ENCODE measurements around the gene ZFR.
"Not testable (repeated sequence)": the region's sequence is repeated elsewhere in the genome, so short reads cannot be mapped to it uniquely, and the experiment has no call there.

Gene ZFR

GRCh38 chr5:32322882-32323281 is 121.7 kb downstream of the ZFR start:
- DNase-seq (ENCODE audit: low read depth in 3 of 3) = no peak

GRCh38 chr5:32321787-32322186 is 122.8 kb downstream of the ZFR start:
- DNase-seq (ENCODE audit: low read depth in 3 of 3) = not testable (repeated sequence)

- DNase-seq (ENCODE audit: low read depth in 3 of 3) = no peak
These were observed 124.0 kb downstream of the ZFR start for GRCh38 chr5:32320576-32320975.

GRCh38 chr5:32319926-32320543 is 124.5 kb downstream of the ZFR start:
- no peak for DNase-seq (ENCODE audit: low read depth in 3 of 3)

- DNase-seq (ENCODE audit: low read depth in 3 of 3) = no peak
These were observed 125.1 kb downstream of the ZFR start for GRCh38 chr5:32319392-32319791.

GRCh38 chr5:32317041-32317440 is 127.5 kb downstream of the ZFR start:
- DNase-seq (ENCODE audit: low read depth in 3 of 3) = no peak

GRCh38 chr5:32315221-32316014 is 129.1 kb downstream of the ZFR start:
- DNase-seq (ENCODE audit: low read depth in 3 of 3) = no peak

GRCh38 chr5:32314658-32315057 is 129.9 kb downstream of the ZFR start:
- no peak for DNase-seq (ENCODE audit: low read depth in 3 of 3)

- not testable (repeated sequence) for DNase-seq (ENCODE audit: low read depth in 3 of 3)
These were observed 130.4 kb downstream of the ZFR start for GRCh38 chr5:32314152-32314488.

- DNase-seq (ENCODE audit: low read depth in 3 of 3) = peak; percentile 99 to 100 (median 99)
These were observed 131.8 kb downstream of the ZFR start, which contains the start of gene MTMR12 for GRCh38 chr5:32312595-32313332. Gene MTMR12 (minus strand): TSS chr5:32312939. CDS start chr5:32312838, 101 bp downstream.

GRCh38 chr5:32312197-32312594 is 132.3 kb downstream of the ZFR start:
- peak; percentile 10 to 38 (median 15) for DNase-seq (ENCODE audit: low read depth in 3 of 3)

GRCh38 chr5:32311404-32312196 is 132.9 kb downstream of the ZFR start:
- DNase-seq (ENCODE audit: low read depth in 3 of 3) = no peak

- DNase-seq (ENCODE audit: low read depth in 3 of 3) = no peak
These were observed 134.8 kb downstream of the ZFR start for GRCh38 chr5:32309761-32310160.

GRCh38 chr5:32308946-32309345 is 135.6 kb downstream of the ZFR start:
- no peak for DNase-seq (ENCODE audit: low read depth in 3 of 3)

- no peak for DNase-seq (ENCODE audit: low read depth in 3 of 3)
These were observed 136.8 kb downstream of the ZFR start for GRCh38 chr5:32307769-32308194.

GRCh38 chr5:32304622-32305021 is 139.9 kb downstream of the ZFR start:
- no peak for DNase-seq (ENCODE audit: low read depth in 3 of 3)

All from stimulated activated CD4-positive, alpha-beta T cell treated with anti-CD3 and anti-CD28 coated beads, TNF-alpha, amount 100 ng/mL, for 4 hours (primary cell).